HG02884 (cell line): Measurements from ENCODE around the gene OR13A1.
"Not testable (repeated sequence)": the region's sequence is repeated elsewhere in the genome, so short reads cannot be mapped to it uniquely, and the experiment has no call there.

ENCODE experiments used
- ATAC-seq: cut with Tn5 transposase; IDR thresholded peaks from one replicate; pipeline ENCODE4 v1.9.1; 2021; ENCODE audit warnings: mild to moderate bottlenecking, moderate library complexity; ENCODE audit not compliant: unreplicated experiment

The OR13A1 gene

DNA sequence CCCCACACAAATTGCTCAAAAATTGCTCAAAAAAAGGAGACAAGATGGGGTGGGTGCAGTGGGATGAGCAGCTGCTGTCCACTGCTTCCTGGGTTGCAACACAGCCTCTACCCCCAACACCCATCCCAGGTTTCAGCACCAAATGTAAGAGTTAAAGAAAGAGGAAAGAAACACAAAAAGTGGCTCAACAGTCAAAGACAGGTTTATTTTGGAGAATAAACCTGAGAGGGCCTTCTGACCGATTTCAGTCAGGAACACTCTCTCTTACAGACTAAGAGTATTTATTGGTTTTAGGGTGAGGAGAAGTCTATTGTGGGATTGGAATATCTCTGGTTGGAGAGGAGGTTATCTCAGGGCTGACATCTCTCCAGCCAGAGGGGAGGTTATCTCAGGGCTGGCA lies 28.4 kb downstream of the OR13A1 start:
- no peak for ATAC-seq

DNA sequence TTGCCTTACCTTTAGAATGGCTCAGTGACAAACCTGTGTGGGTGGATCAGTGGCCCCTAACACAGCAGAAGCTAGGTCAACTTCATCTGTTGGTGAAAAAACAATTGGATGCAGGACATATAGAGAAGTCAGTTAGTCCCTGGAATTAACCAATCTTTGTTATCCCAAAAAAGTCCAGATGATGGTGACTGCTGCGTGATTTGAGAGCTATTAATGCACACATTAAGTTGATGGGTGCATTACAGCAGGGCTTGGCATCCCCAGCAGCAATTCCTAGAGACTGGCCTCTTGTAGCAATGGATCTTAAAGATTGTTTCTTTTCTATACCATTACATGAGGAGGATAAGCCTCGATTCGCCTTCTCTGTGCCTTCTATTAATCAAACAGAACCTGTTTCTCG lies 33.3 kb downstream of the OR13A1 start:
- no peak for ATAC-seq

DNA sequence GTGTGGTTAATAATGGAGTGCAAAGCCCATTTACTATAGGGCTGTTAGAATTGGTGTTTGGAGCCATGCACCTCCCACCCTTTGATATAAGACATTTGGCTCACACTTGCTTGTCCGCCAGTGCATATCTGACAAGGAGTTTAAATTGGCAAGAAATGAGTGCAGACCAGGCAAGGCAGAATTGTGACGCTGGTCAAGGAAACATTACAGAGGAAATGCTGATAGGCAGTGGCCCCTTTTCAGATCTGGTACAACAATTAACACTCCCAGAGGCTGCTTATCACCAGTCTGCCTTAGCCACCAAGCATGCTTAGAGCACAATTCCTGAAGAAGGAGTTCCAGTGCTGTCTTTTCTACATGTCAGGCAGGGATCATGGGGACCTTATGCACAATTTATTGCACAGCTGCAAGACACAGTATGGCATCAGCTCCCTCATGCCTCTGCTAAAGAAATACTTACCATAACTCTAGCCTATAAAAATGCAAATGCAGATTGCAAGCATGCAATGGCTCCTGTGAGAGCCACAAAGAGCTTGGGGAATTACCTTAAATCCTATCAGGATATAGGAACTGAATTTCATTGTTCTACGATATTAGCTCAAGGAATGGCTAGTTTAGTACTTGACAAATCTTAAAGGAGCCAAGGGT lies 35.2 kb downstream of the OR13A1 start:
- no peak for ATAC-seq

DNA sequence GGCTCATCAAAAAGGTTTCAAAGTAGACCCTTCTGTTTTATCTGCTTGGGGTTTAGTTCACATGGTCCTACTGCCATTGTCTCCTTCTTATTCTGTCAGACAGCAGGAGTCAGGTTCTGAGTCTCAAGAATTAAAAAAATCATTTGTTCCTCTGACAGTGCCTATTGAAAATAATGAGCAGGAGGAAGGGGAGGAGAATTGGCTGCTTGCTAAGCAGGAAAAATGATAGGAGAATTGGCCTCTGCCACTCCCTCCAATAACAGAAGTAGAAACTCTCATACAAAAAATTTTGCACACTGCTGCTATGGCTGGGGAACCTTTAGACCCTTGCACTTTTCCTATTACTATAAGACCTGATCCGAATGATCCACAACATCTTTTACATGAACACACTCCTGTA lies 35.7 kb downstream of the OR13A1 start:
- no peak for ATAC-seq

DNA sequence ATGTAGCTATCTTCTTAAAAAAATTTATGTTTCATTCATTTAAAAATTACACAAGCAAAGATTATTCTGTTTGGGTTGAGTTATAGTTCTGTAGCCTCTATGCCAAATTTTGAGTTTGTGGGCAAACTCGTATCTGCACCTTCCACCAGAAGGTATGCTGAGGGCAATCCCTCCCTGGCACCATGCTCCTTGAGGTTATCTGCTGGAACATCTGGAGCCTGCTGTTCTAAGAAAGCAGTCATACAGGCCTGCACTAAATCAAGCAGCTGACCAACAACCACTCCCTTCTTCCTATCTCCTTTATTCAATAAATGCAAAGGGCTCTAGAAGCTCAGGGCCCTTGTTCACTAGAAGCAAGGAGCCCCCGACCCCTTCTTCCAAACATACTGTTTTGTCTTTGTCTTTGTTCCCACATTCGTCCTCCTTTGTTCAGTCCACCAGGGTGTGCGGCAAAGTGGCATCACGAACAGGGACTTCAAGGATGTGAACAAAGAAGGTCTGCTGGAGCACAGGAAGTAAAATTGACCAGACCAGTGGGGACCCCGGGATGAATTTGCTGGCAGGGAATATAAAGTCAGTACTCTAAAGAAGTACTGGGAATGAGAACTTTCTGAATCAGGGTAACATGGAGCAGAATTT lies 36.4 kb downstream of the OR13A1 start:
- no peak for ATAC-seq

DNA sequence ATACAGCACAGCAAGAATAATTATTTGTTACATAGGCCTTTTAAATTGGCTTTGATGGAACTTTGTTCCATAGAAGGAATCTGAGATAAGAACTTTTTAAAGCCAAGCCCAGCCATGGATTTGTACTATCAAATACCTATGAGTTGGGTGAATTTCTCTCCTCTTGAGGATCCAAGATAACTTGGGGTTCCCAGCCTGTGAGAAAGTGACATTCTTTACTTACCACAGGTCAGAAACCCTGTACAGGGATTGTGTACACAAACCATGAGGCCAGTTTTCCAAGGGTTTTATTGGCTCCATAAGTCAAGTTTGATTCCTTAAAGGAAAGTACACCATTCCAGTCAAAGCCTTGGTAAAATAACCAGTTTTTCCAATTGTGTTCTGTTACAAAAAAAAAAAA lies 39.3 kb downstream of the OR13A1 start:
- not testable (repeated sequence) for ATAC-seq

DNA sequence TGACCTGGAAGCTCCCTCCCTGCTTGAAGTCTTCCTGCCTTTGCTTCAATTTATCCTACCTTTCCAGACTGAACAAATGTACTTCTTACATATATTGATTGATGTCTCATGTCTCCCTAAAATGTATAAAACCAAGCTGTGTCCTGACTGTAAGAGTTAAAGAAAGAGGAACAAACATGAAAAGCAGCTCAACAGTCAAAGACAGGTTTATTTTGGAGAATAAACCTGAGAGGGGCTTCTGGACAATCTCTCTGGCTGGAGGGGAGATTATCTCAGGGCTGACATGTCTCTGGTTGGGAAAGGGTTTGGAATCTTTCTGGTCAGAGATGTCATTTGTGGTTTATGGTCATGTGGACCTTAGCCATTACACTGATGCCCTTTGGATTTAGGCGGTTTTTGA lies 41.0 kb downstream of the OR13A1 start:
- no peak for ATAC-seq

DNA sequence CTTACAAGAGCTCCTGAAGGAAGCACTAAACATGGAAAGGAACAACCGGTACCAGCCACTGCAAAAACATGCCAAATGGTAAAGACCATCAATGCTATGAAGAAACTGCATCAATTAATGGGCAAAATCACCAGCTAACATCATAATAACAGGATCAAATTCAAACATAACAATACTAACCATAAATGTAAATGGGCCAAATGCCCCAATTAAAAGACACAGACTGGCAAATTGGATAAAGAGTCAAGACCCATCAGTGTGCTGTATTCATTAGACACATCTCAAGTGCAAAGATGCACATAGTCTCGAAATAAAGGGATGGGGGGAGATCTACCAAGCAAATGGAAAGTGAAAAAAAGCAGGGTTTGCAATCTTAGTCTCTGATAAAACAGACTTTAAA lies 47.6 kb downstream of the OR13A1 start:
- ATAC-seq: not testable (repeated sequence)

DNA sequence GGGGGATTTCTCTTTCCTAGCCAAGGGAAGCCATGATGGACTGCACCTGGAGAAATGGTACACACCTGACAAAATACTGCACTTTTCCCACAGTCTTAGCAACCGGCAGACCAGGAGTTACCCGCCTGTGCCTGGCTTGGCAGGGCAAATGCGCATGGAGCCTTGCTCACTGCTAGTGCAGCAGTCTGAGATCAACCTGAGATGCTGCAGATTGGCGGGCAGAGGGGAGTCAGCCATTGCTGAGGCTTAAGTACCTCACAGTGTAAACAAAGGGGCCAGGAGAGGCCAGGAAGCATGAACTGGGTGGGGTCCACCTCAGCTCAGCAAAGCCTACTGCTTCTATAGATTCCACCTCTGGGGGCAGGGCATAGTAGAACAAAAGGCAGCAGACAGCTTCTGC lies 49.4 kb downstream of the OR13A1 start:
- ATAC-seq: no peak

DNA sequence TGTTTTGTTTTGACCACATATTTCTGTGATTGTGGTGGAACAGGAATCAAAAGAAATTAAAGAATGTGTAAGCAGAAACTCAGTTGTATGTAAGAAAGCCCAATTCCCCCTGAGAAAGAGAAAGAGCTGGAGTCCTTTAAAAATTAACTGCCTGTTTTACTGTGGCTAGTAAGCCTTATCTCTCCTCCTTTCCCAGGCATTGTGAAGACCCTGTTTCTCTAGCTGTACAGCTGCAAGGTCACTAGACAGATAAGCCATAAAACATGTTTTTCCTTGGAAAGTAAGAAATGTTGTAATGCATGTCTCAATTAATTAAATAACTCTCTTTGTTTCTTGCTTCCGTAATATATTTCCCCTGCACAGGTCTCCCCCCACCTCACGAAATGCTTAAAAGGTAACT lies 53.5 kb downstream of the OR13A1 start:
- no peak for ATAC-seq

DNA sequence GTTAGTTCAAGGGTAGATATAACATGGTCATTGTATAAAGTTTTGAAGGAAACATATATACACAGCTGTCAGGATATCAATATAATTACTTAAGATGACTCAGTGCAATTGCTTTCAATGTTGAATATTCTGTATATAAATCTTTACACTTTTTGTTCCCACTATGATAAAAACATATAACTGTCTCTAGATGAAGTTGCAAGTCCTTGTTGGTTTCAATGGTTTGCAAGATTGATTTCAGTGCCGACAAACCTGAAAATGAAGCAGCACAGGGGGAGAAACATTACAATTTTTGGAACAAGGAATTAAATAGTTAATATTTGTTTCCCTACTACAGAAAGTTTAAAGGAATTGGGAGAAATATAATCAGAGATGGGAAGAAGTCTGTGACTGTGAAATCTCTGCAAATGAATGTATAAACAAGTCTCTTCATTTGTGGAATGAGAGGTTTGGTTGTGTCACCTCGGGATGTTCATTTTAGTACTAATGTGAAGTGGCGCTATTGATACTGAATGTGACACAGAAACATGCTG lies 54.1 kb downstream of the OR13A1 start:
- no peak for ATAC-seq

DNA sequence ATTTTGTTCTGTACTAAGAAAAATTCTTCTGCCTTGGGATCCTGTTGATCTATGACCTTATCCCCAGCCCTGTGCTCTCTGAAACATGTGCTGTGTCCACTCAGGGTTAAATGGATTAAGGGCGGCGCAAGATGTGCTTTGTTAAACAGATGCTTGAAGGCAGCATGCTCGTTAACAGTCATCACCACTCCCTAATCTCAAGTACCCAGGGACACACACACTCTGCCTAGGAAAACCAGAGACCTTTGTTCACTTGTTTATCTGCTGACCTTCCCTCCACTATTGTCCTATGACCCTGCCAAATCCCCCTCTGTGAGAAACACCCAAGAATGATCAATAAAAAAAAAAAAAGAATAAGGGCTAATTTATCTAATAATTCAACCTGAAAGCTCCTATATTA lies 54.8 kb downstream of the OR13A1 start:
- not testable (repeated sequence) for ATAC-seq

DNA sequence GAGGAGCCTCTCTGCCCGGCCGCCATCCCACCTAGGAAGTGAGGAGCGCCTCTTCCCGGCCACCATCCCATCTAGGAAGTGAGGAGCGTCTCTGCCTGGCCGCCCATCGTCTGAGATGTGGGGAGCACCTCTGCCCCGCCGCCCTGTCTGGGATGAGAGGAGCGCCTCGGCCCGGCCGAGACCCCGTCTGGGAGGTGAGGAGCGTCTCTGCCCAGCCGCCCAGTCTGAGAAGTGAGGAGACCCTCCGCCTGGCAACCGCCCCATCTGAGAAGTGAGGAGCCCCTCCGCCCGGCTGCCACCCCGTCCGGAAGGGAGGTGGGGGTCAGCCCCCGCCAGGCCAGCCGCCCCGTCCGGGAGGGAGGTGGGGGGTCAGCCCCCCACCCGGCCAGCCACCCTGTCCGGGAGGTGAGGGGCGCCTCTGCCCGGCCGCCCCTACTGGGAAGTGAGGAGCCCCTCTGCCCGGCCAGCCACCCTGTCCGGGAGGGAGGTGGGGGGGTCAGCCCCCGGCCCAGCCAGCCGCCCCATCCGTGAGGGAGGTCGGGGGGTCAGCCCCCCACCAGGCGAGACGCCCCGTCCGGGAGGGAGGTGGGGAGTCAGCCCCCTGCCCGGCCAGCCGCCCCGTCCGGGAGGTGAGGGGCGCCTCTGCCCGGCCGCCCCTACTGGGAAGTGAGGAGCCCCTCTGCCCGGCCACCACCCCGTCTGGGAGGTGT lies 55.5 kb downstream of the OR13A1 start:
- ATAC-seq: not testable (repeated sequence)

DNA sequence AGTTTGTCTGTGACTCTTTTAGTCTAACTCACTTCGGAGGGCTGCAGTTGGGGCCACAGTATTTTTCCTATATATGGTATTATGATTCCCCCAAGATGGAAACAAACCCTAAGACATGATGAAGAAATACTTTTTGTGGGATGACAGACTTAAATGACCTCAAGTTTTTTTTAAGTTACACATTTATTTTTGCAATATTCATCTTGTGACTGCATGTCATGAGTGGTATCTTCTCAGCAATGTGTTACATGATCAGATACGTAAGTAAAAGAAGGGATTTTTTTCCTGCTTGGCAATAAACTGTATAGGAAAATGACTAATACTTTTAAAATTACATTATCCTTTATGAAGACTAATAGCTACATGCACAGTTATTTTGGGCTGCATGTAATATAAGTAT lies 57.8 kb downstream of the OR13A1 start:
- ATAC-seq: no peak

DNA sequence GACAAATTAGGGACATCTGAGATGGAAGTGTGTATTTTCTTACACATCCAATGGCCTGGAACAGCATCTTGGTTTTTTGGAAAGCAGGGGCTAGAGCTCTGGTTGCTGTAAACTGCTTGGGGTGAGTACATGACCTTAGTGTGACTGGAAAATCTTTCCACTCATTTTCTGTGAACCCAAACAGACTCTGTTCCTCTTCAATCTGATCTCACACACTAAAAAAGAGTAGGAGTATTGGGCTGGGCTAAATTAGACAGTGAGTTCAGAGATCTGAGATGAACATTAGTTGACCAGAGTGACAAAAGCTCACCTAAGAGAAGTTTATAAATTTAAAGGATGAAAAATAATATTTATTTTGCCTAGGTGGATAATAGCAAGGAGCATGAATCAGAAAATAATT lies 59.2 kb downstream of the OR13A1 start:
- no peak for ATAC-seq

DNA sequence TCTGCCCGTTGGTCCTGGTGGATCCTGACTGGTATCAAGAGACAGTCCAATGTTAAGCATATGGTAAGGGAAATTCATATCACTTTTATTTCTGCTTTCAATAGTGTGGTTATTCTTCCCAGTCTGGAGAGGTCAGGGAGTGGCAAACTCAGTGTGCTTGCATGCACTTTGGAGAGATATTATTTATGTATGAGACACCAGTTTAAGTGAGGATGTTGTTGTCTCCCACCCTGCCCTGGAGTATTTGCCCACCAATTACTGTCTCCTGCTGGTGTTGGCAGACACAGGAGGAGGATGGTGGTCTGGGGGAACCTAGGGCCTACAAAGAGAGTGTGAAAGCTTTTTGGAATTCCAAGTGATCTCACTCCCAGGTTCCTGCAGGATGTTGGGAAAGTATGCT lies 59.7 kb downstream of the OR13A1 start:
- no peak for ATAC-seq

DNA sequence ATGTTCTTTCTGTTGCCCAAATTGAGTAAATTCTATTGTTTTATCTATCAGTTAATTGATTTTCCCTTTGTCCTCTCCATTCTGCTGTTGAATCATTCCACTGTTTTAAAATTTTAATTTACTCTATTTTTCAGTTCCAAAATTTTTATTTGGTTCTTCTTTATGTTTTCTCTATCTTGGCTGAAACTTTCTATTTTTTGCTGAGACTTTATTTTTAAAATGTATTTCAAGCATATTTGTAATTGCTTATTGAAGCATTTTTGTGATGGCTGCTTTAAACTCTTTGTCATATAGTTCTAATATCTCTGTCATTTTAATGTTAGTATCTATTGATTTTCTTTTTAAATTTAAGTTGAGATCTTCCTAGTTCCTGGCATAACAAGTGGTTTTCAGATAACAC lies 60.5 kb downstream of the OR13A1 start:
- ATAC-seq: no peak

DNA sequence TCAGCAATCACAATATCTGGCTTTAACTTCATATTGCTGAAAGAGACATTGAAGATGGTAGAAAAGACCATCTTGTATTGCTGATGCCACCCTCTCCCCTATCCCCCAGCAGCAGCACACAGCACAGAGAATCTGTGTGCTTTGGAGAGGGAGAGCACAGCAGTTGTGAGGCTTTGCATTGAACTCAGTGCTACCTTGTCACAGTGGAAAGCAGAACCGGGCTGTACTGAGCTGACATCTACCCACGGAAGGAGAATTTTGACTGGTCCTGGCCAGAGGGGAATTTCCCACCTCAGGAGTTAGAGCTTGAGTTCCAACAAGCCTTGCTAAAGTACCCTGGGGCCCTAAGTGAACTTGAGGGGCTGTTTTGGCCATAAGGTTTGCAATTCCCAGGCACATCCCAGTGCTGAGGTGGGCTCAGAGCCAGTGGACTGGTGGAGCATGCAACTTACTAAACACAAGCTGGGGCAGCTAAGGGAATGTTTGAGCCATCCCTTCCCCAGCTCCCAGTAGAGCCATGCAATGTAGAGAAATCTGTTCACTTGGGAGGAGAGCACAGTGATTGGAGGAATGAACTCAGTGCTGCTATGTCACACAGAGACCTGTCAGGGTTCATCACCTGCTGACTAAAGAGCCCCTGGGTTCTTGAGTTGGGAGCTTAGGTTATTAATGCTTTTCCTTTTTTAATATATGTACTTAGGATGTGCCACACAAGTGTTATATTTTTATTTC lies 62.1 kb downstream of the OR13A1 start:
- ATAC-seq: peak; percentile 80
